Sciatic nerve (tissue), 2 donors: ENCODE results near the gene NAB2. TPM values are rescaled to one million over a fixed set of nuclear protein-coding genes. Genes with fewer than 3 reads are reported as not detected.
A peak's percentile ranks its signal among the peaks of the same experiment; 100 is the strongest.

Experiments
- ATAC-seq: fragments of 200-7000 bp; cut with Tn5 transposase; one replicate; pipeline ENCODE4 v1.9.1; 2020; ENCODE audit warnings: mild to moderate bottlenecking, moderate library complexity
- DNase-seq: peaks from one replicate; pipeline ENCODE4 v3.0.0-alpha.2; 2020; ENCODE audit warnings: low spot score
- intact Hi-C: fragments of 100-400 bp; cut with DNase I; formaldehyde crosslinking; loops from one replicate; pipeline ENCODE4 v1.14.2; 2022
- total RNA-seq: library from RNA; stranded (reverse); fragmentation: NEBNext Ultra II Directional; extraction: Animal tissue kit (Norgen Biotek cat#: 25700); gene quantifications from one replicate; pipeline ENCODE4 v1.2.1, GENCODE V29; 2021
- donor health status: DM: no; HTN: no; CAD: no.
- donor health status: DM: no; HTN: no; CAD: no.

The NAB2 gene
- total RNA-seq, 1 donor from 2014 or later = 52.7 TPM

DNA sequence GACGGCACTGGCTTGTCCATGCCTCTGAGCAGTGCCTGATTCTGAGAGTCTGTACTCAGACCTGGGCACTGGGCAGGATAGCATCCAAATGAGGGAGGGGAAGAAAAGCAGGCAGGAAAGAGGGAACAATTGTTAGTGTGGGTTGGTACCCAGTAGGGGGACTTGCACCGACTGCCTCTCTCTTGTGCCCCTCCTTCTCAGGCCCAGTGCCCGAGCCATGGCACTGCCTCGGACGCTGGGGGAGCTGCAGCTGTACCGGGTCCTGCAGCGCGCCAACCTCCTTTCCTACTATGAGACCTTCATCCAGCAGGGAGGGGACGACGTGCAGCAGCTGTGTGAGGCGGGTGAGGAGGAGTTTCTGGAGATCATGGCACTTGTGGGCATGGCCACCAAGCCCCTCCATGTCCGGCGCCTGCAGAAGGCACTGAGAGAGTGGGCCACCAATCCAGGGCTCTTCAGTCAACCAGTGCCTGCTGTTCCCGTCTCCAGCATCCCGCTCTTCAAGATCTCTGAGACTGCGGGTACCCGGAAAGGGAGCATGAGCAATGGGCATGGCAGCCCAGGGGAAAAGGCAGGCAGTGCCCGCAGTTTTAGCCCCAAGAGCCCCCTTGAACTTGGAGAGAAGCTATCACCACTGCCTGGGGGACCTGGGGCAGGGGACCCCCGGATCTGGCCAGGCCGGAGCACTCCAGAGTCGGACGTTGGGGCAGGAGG, 2.2 kb downstream of the NAB2 start:
- intact Hi-C loops = no loop called here
- peak; percentile 66 for DNase-seq
- ATAC-seq = no peak

DNA sequence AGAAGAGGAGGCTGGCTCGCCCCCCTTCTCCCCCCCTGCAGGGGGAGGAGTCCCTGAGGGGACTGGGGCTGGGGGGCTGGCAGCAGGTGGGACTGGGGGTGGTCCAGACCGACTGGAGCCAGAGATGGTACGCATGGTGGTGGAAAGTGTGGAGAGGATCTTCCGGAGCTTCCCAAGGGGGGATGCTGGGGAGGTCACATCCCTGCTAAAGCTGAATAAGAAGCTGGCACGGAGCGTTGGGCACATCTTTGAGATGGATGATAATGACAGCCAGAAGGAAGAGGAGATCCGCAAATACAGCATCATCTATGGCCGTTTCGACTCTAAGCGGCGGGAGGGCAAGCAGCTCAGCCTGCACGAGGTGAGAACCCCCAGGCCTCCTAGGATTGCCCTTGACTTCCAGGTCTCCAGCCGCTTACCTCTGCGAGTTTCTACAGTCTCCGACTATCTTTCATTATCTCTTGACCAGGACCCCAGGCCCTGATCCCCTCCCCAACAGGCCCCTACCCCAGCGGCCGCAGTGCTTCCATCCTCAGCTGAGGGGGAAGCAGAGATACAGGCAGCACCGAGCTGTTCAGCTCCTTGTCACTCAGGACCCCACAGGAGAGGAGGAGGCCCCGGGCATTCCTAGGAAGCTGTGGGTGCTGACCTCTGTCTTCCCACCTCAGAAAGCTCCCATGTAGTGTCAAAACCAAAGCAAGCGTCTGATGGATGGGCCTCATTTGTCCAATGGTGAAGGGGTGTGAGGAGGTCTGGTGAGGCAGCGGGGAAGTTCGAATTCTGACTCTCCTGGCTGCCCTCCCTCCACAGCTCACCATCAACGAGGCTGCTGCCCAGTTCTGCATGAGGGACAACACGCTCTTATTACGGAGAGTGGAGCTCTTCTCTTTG, 3.0 kb downstream of the NAB2 start:
- ATAC-seq = no peak
- peak; percentile 61 for DNase-seq
- intact Hi-C loops = no loop called here

DNA sequence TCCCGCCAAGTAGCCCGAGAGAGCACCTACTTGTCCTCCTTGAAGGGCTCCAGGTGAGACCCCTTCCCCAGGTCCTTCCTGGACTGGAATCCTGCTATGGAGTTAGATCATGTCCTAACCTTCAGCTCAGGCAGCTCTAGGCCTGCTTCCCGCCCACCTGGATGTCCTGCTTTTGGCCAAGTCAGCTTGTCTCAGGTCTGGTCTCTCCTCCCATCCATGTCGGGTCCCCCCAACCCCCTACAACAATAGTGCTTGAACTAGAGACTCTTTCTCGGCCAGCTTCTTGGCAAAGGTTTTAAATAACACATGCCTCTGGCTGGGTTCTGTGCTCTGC, 3.6 kb downstream of the NAB2 start:
- intact Hi-C loops = no loop called here
- ATAC-seq (no peak), DNase-seq (peak; percentile 54)

DNA sequence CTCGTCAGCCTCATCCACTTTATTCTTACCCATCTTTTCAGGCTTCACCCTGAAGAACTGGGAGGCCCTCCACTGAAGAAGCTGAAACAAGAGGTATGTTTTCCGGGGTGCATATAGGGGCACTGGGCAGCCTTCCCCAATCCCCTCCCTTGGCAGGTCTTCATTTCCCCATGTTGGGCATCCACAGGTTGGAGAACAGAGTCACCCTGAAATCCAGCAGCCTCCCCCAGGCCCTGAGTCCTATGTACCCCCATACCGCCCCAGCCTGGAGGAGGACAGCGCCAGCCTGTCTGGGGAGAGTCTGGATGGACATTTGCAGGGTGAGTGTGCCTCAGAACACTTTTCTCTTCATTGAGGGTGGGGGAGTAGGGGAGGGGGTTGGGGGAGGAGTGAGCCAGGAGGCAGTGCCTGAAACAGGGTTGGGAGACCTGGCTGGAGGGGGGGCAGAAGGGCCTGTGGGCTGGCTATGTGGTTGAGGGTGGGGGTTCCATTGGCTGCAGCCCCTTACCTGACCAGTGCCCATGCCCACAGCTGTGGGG, 4.0 kb downstream of the NAB2 start:
- no peak for ATAC-seq
- peak; percentile 56 for DNase-seq
- intact Hi-C loops = no loop called here

DNA sequence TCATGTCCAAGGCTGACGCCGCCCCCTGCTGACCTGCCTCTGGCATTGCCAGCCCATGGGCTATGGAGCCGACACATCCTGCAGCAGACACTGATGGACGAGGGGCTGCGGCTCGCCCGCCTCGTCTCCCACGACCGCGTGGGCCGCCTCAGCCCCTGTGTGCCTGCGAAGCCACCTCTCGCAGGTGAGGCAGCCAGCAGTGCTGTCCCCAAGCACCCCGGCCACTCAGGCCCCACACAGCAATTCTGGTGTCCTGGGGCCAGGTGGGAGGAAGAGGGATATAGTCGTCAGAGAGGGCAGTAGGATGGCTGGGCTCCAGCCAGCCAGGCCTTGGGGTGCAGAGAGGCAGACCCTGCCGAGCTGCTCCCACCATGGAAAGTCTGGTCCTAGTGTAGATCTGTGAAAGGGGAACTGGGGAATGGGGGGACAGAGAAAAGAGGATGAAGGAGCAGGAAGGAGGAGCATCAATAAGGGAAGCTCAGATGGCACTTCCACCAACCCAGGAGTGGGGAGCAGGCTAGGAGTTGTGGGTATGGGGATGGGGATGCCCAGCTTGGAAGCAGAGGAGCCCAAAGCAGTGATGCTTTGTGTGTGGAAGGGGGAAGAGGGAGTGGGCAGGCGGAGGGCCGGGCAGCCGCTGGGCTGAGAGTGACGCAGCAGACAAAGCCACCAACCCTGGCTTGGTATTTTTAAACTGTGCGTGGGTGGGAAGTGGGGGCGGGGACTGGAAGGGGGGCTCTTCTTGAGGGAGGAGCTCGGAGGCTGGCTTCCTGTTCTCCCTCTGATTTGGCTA, 4.7 kb downstream of the NAB2 start:
- ATAC-seq = peak; percentile 77
- peak; percentile 90 for DNase-seq
- intact Hi-C loops = no loop called here

DNA sequence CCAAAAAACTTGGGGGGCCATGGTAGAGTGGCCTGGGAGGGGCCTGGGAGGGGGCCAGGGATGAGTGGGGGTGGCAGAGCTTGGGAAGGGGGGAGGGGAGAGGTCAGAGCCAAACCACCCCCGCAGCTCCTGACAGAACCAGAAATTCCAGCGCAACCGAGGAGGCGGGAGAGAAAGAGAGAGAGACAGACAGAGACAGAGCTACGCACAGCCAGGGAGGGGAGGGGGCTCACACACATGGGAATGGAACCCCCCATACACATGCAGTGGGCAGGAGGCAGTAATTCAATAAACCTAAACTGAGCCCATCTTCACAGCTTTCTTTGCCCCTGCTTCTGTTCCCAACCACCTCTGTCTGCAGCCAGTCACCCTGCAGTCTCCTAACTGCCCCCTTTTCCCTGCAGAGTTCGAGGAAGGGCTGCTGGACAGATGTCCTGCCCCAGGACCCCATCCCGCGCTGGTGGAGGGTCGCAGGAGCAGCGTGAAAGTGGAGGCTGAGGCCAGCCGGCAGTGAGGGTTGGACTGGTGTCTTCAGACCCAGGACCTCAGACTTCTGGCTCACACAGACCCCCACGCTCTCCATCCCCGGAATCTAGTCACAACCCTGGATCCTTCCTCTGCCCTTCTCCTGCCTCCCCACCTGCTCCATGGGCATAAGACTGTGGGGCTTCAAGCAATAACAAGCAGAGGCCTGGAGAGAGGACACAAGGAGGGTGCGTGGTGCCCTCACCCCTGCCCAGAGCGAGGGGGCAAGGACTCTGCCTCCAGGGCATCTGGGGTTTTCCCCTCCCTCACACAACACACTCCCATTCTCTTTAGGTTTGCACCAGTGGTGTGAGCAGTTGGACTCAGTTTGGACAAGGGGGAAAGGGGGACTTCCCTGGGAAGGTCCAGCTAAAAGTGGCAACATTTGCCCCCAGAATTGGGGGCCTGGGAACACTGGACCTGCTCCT, 5.6 kb downstream of the NAB2 start:
- intact Hi-C loops = no loop called here
- DNase-seq = peak; percentile 59
- no peak for ATAC-seq

DNA sequence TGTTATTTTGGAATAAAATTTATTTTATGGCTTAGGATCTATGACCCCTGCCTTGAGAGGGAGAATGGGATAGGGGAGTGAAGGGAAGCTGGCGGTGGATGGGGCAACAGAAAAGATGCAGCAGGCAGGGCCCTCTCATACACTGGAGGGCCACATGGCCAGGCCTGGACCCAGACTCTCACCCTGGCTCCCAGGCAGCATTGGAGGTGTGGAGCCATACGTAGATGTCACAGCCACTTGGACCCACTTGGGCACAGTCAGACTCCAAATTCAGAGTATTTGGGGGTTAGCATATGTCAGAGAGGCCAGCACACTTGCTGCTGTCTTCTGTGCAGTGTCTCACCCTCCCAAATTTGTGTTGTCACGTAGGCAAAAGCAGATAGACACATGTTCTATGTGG, 6.5 kb downstream of the NAB2 start:
- ATAC-seq (no peak), DNase-seq (peak; percentile 49)
- intact Hi-C loops = no loop called here

DNA sequence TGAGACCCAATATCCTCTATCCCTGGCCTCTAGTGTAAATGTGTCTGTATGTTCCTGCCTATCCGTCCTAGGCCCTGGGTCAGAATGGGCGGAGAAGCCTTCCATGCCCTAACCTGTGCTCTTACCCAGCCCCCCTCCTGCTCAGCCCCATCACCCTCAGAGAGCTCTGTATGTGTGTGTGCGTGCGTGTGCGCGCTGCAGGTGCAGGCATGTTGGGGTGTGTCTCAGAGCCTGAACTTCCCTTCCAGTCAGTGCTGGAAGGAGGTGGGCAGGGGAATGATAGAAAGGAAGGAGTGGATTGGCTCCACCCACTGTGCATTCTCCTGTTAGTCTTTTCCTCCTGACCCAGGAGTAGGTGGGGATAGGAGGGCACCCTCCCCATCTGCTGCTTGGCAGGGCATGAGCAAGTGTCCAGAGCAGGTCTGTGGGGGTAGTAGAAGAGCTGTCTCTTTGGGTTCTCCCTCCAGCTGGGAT, 7.2 kb downstream of the NAB2 start:
- peak; percentile 49 for DNase-seq

DNA sequence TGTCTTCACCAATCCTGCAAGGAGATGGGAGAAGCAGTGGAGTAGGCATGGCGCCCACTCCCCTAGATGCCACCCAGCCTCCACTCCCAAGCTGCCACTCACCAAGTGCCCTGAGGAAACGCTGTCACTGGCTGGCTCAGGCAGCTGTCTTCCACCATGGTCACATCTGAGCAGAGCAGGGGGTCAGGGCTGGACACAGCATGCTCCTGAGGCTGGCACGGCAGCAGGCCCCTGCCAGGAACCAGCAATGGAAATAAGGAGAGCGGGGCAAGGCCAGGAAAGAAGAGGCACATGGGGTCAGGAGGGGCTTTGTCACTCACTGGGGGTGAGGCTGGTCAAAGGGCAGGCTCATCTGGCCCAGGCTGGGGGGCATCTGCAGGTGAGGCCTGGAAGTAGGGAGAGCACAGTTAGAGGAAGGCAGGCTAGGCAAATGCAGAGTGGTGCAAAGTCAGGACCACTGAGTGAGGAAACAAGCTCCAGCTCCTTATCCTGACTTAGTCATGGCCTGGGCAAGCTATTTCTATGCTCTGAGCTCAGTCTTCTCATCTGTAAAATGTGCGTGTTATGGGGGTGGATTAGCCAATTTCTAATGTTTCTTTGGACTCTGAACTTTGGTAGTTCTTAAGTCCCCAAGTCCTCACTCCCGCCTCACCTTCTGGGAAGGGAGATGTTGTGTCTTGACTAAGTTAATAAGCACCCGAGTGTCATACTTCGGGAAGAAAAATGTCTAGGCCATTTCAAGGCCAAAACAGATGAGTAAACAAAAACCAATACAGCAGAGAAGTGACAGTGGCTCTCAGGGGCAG, 8.0 kb downstream of the NAB2 start:
- intact Hi-C loops = no loop called here
- no peak for DNase-seq
- no peak for ATAC-seq

More for the DNA sequence above, 7.2 kb downstream of the NAB2 start:
- intact Hi-C loops = no loop called here
- ATAC-seq = no peak

DNA sequence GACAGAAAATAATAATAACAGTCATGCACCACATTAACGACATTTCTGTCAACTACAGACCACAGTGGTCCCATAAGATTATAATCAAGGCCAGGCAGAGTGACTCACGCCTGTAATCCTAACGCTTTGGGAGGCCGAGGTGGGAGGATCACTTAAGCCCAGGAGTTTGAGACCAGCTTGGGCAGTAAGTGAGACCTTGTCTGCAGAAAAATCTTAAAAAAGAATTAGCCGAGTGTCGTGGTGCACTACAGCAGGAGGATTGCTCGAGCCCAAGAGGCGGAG, 8.6 kb downstream of the NAB2 start:
- intact Hi-C loops = no loop called here
- DNase-seq = no peak
- ATAC-seq = no peak

DNA sequence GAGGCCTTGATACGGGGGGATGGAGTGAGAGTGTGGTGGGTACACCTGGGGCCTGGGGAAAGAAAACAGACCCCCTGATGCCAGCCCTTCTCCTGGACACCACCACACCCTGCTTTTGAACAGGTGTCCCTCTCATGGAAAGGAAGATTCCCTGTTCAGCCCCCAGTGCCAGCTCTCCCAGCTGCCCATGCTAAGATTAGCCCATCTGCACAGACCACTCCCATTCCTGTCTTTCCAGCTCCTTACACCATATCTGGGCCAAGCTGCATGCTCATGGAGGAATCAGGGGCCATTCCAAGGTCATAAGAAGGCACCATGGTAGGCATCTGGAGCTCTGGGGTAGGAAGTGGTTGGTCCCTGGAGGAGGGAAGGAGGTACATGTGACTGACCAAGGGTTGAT, 9.6 kb downstream of the NAB2 start:
- intact Hi-C loops = no loop called here
- DNase-seq = no peak
- no peak for ATAC-seq

DNA sequence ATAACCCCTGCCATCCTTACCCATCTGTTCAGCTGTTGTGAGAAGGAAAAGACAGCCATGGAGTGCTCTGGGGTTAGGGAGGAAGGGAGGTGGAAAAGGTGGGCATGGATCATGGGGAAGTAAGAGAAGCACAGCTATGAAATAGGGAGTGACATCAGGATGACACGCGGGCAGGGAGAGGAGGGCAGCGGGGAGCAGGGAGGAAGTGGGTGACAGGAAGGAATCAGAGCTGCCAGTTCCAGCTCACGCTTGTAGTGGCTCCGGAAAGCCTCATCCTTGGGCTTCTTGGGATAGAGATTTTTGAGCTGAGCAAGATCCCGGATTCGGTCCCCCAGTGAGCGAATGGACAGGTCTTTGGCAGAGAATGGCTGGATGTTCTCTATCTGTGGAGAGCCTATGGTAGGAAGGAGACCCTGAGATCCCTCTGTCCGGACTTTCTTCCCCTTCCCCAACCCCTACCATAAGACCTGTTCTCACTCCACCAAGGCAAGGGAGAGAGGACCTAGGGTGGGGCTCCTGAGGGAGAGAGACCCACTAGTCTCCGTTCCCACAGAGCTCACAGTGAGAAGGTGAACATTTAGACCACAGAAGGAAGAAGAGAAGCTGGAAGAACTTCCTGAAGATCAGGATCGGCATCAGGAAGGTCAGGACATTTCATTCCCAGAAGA, 10.3 kb downstream of the NAB2 start:
- DNase-seq = no peak
- intact Hi-C loops = no loop called here

DNA sequence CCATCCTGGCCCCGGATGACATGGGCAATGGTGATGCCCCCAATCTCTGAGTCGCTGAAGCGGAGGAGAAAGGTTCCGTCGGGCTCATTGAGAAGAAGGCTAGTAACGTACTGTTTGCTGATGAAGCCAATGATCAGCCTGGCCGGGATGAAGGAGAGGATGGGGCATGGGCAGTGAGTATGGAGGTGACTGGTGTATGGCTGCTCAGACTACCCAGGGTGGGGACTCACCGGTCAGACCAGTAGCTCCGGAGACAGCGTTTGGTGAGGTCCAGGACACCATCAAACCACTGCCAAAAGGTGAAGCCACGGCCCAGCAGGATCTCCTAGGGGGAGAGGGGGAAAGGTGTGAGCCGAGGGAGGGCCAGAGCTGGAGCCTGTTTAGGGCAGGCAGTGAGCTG, 10.9 kb downstream of the NAB2 start:
- intact Hi-C loops = no loop called here
- DNase-seq (no peak), ATAC-seq (no peak)

More for the DNA sequence above, 10.3 kb downstream of the NAB2 start:
- ATAC-seq = no peak

DNA sequence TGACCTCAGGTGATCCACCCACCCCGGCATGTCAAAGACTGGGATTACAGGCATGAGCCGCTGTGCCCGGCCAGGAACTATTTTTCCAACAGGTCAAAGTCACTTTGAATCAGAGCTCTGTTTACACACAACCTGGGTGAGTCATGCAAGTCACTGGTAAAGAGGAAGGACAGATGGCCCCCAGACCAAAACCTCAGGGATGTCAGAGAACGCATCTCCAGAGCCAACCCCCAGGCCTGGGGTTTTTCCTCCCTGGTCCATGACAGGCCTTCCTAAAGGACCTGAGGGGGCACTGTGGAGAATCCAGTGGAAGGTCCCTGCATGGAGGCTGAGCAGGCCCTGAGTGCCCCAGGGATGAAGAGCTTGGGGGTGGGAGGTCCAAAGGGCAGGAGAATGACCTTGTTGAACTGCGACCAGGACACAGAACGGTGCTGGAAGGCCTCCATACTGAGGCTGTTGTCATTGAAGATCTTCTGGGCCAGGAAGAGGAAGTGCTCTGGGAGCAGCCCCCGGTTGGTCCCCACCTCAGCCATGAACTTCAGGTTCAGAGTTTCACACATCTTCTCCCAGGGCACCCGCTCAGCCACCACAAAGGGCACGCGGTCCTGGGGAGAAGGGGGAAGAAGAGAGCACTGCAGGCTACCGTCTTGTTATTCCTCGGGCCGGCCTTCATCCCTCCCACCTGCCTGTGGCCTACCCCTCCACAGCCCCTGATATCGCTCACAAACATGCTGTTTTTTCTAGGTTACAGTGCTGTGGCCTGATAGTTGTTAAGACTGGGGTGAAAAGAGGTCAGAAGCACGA, 13.2 kb downstream of the NAB2 start:
- intact Hi-C loops = no loop called here
- DNase-seq = no peak

DNA sequence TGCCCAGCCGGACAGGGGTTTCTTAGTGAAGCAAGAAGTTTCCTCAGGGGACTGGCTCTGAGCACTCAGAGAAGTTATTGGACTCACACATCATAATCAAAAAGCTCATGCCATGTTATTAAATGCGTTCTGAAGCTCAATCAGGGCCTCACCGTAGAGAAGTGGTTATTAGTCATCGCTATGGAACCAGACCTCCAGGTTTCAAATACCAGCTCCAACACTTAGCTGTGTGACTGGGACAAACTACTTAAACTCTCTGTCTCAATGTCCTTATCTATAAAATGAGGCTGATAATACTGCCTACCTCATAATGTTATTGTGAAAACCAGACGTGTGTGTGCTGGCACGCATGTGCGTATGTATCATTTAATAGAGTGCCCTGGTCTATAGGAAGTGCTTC, 14.9 kb downstream of the NAB2 start:
- DNase-seq = no peak
- intact Hi-C loops = no loop called here
- ATAC-seq = no peak

More for the DNA sequence above, 13.2 kb downstream of the NAB2 start:
- no peak for ATAC-seq

DNA sequence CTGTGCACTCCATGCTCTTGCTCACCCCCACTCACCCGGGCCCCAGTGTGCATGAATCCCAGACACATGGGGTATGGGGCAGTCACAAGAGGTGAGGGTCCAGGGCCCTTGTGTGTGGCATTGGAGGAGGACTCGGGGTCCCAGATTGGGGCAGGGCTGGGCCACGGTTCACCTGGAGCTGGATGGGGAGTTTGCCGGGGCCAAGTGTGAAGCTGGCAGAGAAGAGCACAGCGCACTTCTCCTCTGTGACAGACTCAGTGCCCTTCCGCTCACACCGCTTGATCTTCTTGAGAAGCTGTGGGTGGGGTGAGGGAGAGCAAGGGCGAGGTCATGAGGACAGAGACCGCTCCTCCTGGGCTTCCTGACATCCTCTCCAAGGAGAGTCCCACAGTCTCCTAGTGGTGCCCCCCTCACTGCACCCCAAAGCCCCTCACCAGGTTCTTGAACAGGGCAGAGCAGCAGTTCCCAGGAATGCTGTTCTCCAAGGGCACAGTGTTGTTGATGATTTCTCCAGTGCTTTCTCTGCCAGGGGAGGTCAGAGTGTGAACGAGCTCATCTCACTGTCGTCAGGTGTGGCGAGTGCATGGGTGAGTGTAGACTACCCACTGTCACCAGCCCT, 15.5 kb downstream of the NAB2 start:
- intact Hi-C loops = no loop called here
- ATAC-seq = no peak

More for the DNA sequence above, 15.5 kb downstream of the NAB2 start:
- DNase-seq = no peak
